H9 (cell line): ENCODE measurements around the gene TTC12. TPM values are rescaled to one million over a fixed set of nuclear protein-coding genes. Genes with fewer than 3 reads are reported as not detected.

Experiments used
- DNase-seq: peaks from one replicate; pipeline ENCODE4 v3.0.0-alpha.2; 2017
- H2AFZ ChIP-seq: one replicate; pipeline ENCODE4 v1.6.1; 2013; ENCODE audit warnings: mild to moderate bottlenecking, low read length, control low read depth, moderate library complexity
- H2AK5ac ChIP-seq: 2 replicates; pipeline ENCODE4 v1.6.1; 2013; ENCODE audit warnings: low read length, control low read depth, mixed read lengths; ENCODE audit not compliant: insufficient read length
- H2BK120ac ChIP-seq: one replicate; pipeline ENCODE4 v1.6.1; 2013; ENCODE audit warnings: low read depth, mild to moderate bottlenecking, low read length, control low read depth, inconsistent platforms; ENCODE audit not compliant: poor library complexity, severe bottlenecking
- H2BK12ac ChIP-seq: 2 replicates; pipeline ENCODE4 v1.6.1; 2013; ENCODE audit warnings: low read length, control low read depth, mixed read lengths, low read depth; ENCODE audit not compliant: insufficient read length
- H2BK15ac ChIP-seq: 2 replicates; pipeline ENCODE4 v1.6.1; 2013; ENCODE audit warnings: low read depth, low read length, control low read depth
- H2BK20ac ChIP-seq: one replicate; pipeline ENCODE4 v1.6.1; 2013; ENCODE audit warnings: low read depth, mild to moderate bottlenecking, low read length, control low read depth, inconsistent platforms; ENCODE audit not compliant: poor library complexity, severe bottlenecking
- H2BK5ac ChIP-seq: 2 replicates; pipeline ENCODE4 v1.6.1; 2013; ENCODE audit warnings: low read length, control low read depth, mixed read lengths; ENCODE audit not compliant: insufficient read length
- H3K14ac ChIP-seq: 2 replicates; pipeline ENCODE4 v1.6.1; 2013; ENCODE audit warnings: low read length, control low read depth; ENCODE audit not compliant: insufficient read depth
- H3K18ac ChIP-seq: 2 replicates; pipeline ENCODE4 v1.6.1; 2013; ENCODE audit warnings: low read depth, mild to moderate bottlenecking, mixed read lengths, low read length, control low read depth; ENCODE audit not compliant: insufficient read length
- H3K23ac ChIP-seq: 2 replicates; pipeline ENCODE4 v1.6.1; 2013; ENCODE audit warnings: low read length, control low read depth, mixed read lengths, low read depth; ENCODE audit not compliant: insufficient read length
- H3K23me2 ChIP-seq: 2 replicates; pipeline ENCODE4 v1.6.1; 2013; ENCODE audit warnings: low read depth, mild to moderate bottlenecking, mixed read lengths, low read length, control low read depth; ENCODE audit not compliant: insufficient read length, poor library complexity, severe bottlenecking
- H3K27ac ChIP-seq: 2 replicates; pipeline ENCODE4 v1.5.1; 2013; ENCODE audit warnings: low read length, control low read depth, mixed read lengths, low read depth; ENCODE audit not compliant: insufficient read length
- H3K27me3 ChIP-seq: 2 replicates; pipeline ENCODE4 v1.6.1; 2013; ENCODE audit warnings: low read length, control low read depth, inconsistent platforms; ENCODE audit not compliant: insufficient read depth
- H3K4ac ChIP-seq: 2 replicates; pipeline ENCODE4 v1.6.1; 2013; ENCODE audit warnings: low read depth, mild to moderate bottlenecking, control low read depth, inconsistent platforms, low read length, moderate library complexity
- H3K4me1 ChIP-seq: 2 replicates; pipeline ENCODE4 v1.6.1; 2013; ENCODE audit warnings: low read length, control low read depth, inconsistent platforms; ENCODE audit not compliant: insufficient read depth
- H3K4me2 ChIP-seq: 2 replicates; pipeline ENCODE4 v1.6.1; 2013; ENCODE audit warnings: low read length, control low read depth, mixed read lengths; ENCODE audit not compliant: insufficient read length, insufficient read depth
- H3K56ac ChIP-seq: 2 replicates; pipeline ENCODE4 v1.6.1; 2013; ENCODE audit warnings: low read depth, mild to moderate bottlenecking, mixed read lengths, low read length, control low read depth; ENCODE audit not compliant: insufficient read length
- H3K79me1 ChIP-seq: 2 replicates; pipeline ENCODE4 v1.6.1; 2013; ENCODE audit warnings: low read depth, mild to moderate bottlenecking, moderate library complexity, low read length, control low read depth, inconsistent platforms; ENCODE audit not compliant: insufficient read depth, poor library complexity, severe bottlenecking
- H3K79me2 ChIP-seq: 2 replicates; pipeline ENCODE4 v1.6.1; 2013; ENCODE audit warnings: low read length, control low read depth, inconsistent platforms; ENCODE audit not compliant: insufficient read depth
- H3K9ac ChIP-seq: 2 replicates; pipeline ENCODE4 v1.6.1; 2013; ENCODE audit warnings: low read length, control low read depth, mixed read lengths; ENCODE audit not compliant: insufficient read length; ENCODE audit errors: extremely low read depth
- H3K9me3 ChIP-seq: one replicate; pipeline ENCODE4 v1.6.1; 2013; ENCODE audit warnings: low read depth, low read length, inconsistent platforms; ENCODE audit not compliant: control insufficient read depth
- H3T11ph ChIP-seq: one replicate; pipeline ENCODE4 v1.6.1; 2013; ENCODE audit warnings: mild to moderate bottlenecking, low read length, control low read depth, inconsistent platforms
- H4K20me1 ChIP-seq: one replicate; pipeline ENCODE4 v1.6.1; 2013; ENCODE audit not compliant: control insufficient read depth, insufficient read length, insufficient read depth
- H4K5ac ChIP-seq: 2 replicates; pipeline ENCODE4 v1.6.1; 2013; ENCODE audit warnings: low read depth, mild to moderate bottlenecking, mixed read lengths, low read length, control low read depth; ENCODE audit not compliant: insufficient read length
- H4K8ac ChIP-seq: replicated peaks from 2 replicates; pipeline ENCODE4 v1.6.1; 2013; ENCODE audit warnings: low read length, control low read depth, mixed read lengths, low read depth; ENCODE audit not compliant: insufficient read length
- H4K91ac ChIP-seq: 2 replicates; pipeline ENCODE4 v1.6.1; 2013; ENCODE audit warnings: low read depth, mild to moderate bottlenecking, moderate library complexity, mixed read lengths, low read length, control low read depth; ENCODE audit not compliant: insufficient read length
- H3K27ac Mint-ChIP-seq, 3 experiments: 2 replicates in 2 of 3; 3 replicates in 1 of 3; pipeline ENCODE4 v1.8.0; 2020 to 2021; ENCODE audit warnings: mixed read lengths in 3 of 3, mild to moderate bottlenecking in 1 of 3, moderate library complexity in 1 of 3
- H3K27me3 Mint-ChIP-seq: 2 replicates; pipeline ENCODE4 v1.8.0; 2021; ENCODE audit warnings: low read depth, mild to moderate bottlenecking, moderate library complexity, mixed read lengths
- H3K36me3 Mint-ChIP-seq, 3 experiments: 2 replicates in 2 of 3; 3 replicates in 1 of 3; pipeline ENCODE4 v1.8.0; 2020 to 2021; ENCODE audit warnings: low read depth in 3 of 3, mixed read lengths in 3 of 3; ENCODE audit not compliant: insufficient read depth in 1 of 3
- H3K4me1 Mint-ChIP-seq, 2 experiments: 2 replicates each; pipeline ENCODE4 v1.8.0; 2020; ENCODE audit warnings: mixed read lengths in 2 of 2
- H3K4me3 Mint-ChIP-seq, 2 experiments: 2 replicates in 1 of 2; 3 replicates in 1 of 2; pipeline ENCODE4 v1.8.0; 2020 to 2021; ENCODE audit warnings: mild to moderate bottlenecking in 2 of 2, mixed read lengths in 2 of 2, moderate library complexity in 1 of 2
- H3K9me3 Mint-ChIP-seq, 2 experiments: 2 replicates in 1 of 2; 3 replicates in 1 of 2; pipeline ENCODE4 v1.8.0; 2020; ENCODE audit warnings: mild to moderate bottlenecking in 2 of 2, mixed read lengths in 2 of 2, moderate library complexity in 1 of 2
- WGBS: extraction: QIAGEN DNeasy Blood & Tissue Kit; methylation state at CpG from one replicate; pipeline ENCODE4 v1.1.7; 2013; ENCODE audit warnings: missing lambda C conversion rate, low lambda C conversion rate, mixed read lengths; ENCODE audit not compliant: insufficient read length; ENCODE audit errors: extremely low coverage; 5-methylcytosine and 5-hydroxymethylcytosine counted together
- total RNA-seq: library from RNA; stranded (reverse); gene quantifications from 2 replicates; pipeline ENCODE4 v1.2.1, GENCODE V29; 2021
- TF ChIP-seq, protein P1 (sequence below): fragments of 200-600 bp; sonication (generic); conservative IDR thresholded peaks from 3 replicates; pipeline ENCODE4 v1.8.0; 2021; ENCODE audit warnings: antibody characterized with exemption, mild to moderate bottlenecking

The TTC12 gene
- total RNA-seq, 1 experiment from 2014 or later = 8.3 TPM

DNA sequence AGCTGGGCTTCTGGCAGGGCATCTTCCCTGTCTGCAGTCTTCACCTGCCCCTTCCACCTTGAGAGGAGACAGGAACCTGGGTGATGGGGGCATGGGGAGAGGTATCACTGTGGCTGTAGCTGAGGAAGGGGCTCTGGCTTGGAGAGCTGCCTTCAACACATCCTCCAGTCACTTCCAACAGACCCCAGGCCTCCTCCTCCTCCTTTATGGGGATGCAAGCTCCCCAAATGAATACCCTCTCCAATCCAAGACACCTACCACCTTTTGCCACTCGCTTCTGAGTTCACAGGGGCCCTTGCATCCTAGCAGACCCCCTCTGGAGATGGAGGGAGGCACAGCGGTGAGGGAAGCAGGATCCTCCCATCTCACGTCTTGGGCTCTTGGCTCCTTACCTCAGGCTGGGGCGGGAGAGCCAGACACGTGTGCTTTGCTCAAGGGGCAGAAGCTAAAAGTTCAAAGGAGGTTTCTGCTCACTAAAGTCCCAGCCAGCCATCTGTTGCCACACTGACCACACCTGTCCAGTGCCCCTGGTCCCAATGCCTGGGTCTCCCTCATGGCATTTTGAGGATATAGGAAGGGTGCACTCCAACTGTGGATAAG lies 86.3 kb downstream of the TTC12 start:
- H3K4me1 Mint-ChIP-seq = peaks cover 7 to 8% of the 10 kb centered on the region in 2 experiments; a peak in 3 of 4 replicates
- H3K56ac ChIP-seq = no peak overlapping the region
- no peak overlapping the region for H3K4ac ChIP-seq
- H3K4me3 Mint-ChIP-seq = no peak overlapping the region
- H2AFZ ChIP-seq = no peak overlapping the region
- no peaks in the 10 kb centered on the region for H3K27me3 ChIP-seq
- H4K8ac ChIP-seq = no peak overlapping the region
- no peaks in the 10 kb centered on the region for H3K9me3 ChIP-seq
- H2BK15ac ChIP-seq = no peak overlapping the region
- no peak overlapping the region for H2BK5ac ChIP-seq
- H3K4me2 ChIP-seq = no peak overlapping the region
- no peak overlapping the region for H3K27ac Mint-ChIP-seq
- H2BK12ac ChIP-seq = no peak overlapping the region
- H2BK120ac ChIP-seq = no peak overlapping the region
- H3K27ac ChIP-seq = no peak overlapping the region
- H3K36me3 Mint-ChIP-seq = no peaks in the 10 kb centered on the region
- H3K23me2 ChIP-seq = no peaks in the 10 kb centered on the region
- no peak overlapping the region for H4K91ac ChIP-seq
- no peak for DNase-seq
- no peaks in the 10 kb centered on the region for H3K9me3 Mint-ChIP-seq
- TF ChIP-seq, protein P1, sequence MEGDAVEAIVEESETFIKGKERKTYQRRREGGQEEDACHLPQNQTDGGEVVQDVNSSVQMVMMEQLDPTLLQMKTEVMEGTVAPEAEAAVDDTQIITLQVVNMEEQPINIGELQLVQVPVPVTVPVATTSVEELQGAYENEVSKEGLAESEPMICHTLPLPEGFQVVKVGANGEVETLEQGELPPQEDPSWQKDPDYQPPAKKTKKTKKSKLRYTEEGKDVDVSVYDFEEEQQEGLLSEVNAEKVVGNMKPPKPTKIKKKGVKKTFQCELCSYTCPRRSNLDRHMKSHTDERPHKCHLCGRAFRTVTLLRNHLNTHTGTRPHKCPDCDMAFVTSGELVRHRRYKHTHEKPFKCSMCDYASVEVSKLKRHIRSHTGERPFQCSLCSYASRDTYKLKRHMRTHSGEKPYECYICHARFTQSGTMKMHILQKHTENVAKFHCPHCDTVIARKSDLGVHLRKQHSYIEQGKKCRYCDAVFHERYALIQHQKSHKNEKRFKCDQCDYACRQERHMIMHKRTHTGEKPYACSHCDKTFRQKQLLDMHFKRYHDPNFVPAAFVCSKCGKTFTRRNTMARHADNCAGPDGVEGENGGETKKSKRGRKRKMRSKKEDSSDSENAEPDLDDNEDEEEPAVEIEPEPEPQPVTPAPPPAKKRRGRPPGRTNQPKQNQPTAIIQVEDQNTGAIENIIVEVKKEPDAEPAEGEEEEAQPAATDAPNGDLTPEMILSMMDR = no peak
- H3K23ac ChIP-seq = no peak overlapping the region
- WGBS = no CpG with 5 or more reads among the region's 5 CpGs
- no peak overlapping the region for H2BK20ac ChIP-seq
- no peak overlapping the region for H2AK5ac ChIP-seq
- H3K4me1 ChIP-seq = no peaks in the 10 kb centered on the region
- H3K14ac ChIP-seq = no peak overlapping the region
- H4K20me1 ChIP-seq = no peaks in the 10 kb centered on the region
- no peak overlapping the region for H3K9ac ChIP-seq
- H3K79me2 ChIP-seq = no peaks in the 10 kb centered on the region
- no peak overlapping the region for H3T11ph ChIP-seq
- no peak overlapping the region for H3K18ac ChIP-seq
- peaks cover 28% of the 10 kb centered on the region for H3K27me3 Mint-ChIP-seq
- no peaks in the 10 kb centered on the region for H3K79me1 ChIP-seq
- H4K5ac ChIP-seq = no peak overlapping the region
